Mucosa of stomach (tissue), 1 donor: ENCODE results near the gene MOCS1.

ENCODE experiments used
- H3K27me3 ChIP-seq: one replicate; pipeline ENCODE4 v1.7.0; 2013; ENCODE audit warnings: mild to moderate bottlenecking, low read length; ENCODE audit not compliant: control insufficient read depth, insufficient read depth
- H3K36me3 ChIP-seq: one replicate; pipeline ENCODE4 v1.7.0; 2013; ENCODE audit warnings: low read length; ENCODE audit not compliant: control insufficient read depth, insufficient read depth
- H3K4me1 ChIP-seq: one replicate; pipeline ENCODE4 v1.7.0; 2013; ENCODE audit warnings: mild to moderate bottlenecking, low read length; ENCODE audit not compliant: control insufficient read depth, insufficient read depth
- H3K4me3 ChIP-seq: one replicate; pipeline ENCODE4 v1.7.0; 2013; ENCODE audit warnings: low read length
- H3K9ac ChIP-seq: one replicate; pipeline ENCODE4 v1.7.0; 2013; ENCODE audit warnings: mild to moderate bottlenecking, low read length, moderate library complexity
- H3K9me3 ChIP-seq: one replicate; pipeline ENCODE4 v1.7.0; 2013; ENCODE audit warnings: mild to moderate bottlenecking, low read length, moderate library complexity; ENCODE audit not compliant: control insufficient read depth
- donor health status: Pancreatic carcinoma.

The MOCS1 gene

DNA sequence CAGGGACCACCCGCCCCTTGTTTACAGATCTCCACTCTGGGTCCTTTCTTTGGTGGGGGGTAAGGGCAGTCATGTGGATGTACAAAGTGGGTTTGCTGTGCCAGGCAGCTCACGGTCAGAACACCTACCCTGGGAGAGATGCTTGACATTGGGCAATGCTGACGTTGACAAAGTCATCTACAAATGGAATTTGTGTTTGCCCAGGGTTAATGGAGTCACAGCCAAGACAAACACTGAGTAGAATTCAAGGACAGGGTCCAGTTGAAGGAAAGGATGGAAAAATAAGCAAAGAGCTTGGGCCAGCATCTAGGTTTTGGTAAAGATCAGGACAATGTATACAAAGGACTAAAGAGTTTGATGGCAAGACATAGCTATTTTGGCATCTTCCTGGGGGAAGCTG is 54.7 kb downstream of the MOCS1 start:
- H3K4me1 ChIP-seq: peaks cover 5% of the 10 kb centered on the region
- H3K36me3 ChIP-seq: no peaks in the 10 kb centered on the region
- no peak overlapping the region for H3K4me3 ChIP-seq

DNA sequence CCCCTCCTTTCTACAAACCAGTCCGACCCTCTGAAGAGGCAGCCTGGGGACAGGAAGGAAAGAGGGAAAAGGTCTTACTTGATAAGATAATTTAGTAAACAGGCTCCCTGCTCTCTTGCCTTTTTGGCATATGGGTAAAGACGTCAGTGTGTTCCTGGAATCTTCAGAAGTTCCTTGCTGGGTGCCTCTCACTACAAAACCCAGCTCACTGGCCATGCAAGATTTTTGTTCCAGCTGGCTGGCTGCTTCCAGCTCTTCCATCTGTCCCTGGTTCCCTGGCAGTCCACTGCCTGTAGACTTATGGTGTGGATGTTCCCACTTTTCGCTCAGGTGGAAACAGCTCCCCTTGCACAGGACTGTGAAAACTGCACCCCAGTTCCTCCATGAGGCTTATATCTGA is 57.4 kb downstream of the MOCS1 start:
- H3K4me1 ChIP-seq: no peaks in the 10 kb centered on the region
- no peaks in the 10 kb centered on the region for H3K27me3 ChIP-seq
- H3K36me3 ChIP-seq: no peaks in the 10 kb centered on the region
- H3K4me3 ChIP-seq: no peak overlapping the region
- no peak overlapping the region for H3K9ac ChIP-seq
- H3K9me3 ChIP-seq: no peaks in the 10 kb centered on the region

More for the DNA sequence above, 54.7 kb downstream of the MOCS1 start:
- Histone ChIP-seq H3K9me3 (no peaks in the 10 kb centered on the region), H3K27me3 (no peaks in the 10 kb centered on the region), H3K9ac (no peak overlapping the region)

DNA sequence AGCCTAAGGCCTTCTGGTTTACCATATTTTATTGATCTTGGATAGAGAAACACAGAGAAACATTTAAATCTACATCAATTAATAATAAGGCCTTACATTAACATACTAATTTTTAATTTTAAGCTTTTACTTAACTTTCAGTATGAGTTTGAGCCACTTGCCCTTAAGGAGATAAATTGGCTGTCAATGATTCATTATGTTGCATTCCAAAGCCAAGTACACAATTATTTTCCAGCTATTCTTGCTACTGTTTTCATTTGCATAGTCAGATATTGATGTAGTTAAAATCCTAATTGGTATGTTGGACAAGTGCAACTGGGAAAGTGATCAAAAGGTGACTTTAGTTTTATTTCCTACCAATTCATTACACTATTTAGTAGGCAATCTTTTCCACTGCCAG is 58.2 kb downstream of the MOCS1 start:
- Histone ChIP-seq H3K36me3 (no peaks in the 10 kb centered on the region), H3K9ac (no peak overlapping the region), H3K4me3 (no peak overlapping the region), H3K9me3 (no peaks in the 10 kb centered on the region), H3K27me3 (no peaks in the 10 kb centered on the region), H3K4me1 (no peaks in the 10 kb centered on the region)

DNA sequence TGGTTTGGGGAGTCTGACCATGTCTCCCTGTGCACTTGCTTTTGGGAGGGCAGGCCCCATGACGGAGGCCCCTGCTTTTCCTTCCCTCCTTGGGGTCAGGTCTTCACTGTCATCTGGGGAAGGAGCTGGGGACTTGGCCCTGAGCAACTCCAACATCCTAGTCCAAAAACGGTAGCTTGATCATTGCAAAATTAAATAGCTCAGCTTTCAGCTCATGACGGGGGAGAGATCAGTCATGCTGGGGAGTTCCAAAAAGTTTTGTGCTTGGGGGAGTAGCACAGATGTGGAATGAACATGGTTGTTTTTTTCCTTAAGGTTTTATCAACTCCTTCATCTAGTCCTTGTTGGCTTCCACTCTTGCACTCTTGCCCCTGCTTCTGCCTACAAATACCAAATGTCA is 60.8 kb downstream of the MOCS1 start:
- H3K4me1 ChIP-seq: no peaks in the 10 kb centered on the region
- H3K9ac ChIP-seq: no peak overlapping the region
- H3K9me3 ChIP-seq: no peaks in the 10 kb centered on the region
- H3K4me3 ChIP-seq: no peak overlapping the region
- no peaks in the 10 kb centered on the region for H3K27me3 ChIP-seq
- H3K36me3 ChIP-seq: no peaks in the 10 kb centered on the region

DNA sequence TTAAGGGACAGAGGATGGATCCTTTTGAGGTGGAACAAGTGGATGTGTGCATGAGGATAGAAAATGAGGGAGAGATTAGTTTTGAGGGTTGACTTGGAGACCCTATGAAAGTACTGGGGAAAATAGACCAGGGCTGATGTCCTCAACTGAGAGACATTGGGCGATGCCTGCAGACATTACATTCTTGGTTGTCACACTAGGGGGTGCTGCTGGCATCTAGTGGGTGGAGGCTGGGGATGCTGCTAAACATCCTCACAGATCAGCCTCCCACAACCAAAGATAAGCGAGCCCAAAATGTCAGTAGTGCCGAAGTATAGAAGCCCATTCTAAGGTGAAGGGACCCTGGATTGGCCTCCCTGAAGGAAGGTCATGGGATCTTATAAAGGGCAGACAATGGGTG is 63.3 kb downstream of the MOCS1 start:
- Histone ChIP-seq H3K9me3 (no peaks in the 10 kb centered on the region), H3K4me1 (no peaks in the 10 kb centered on the region), H3K9ac (no peak overlapping the region), H3K36me3 (no peaks in the 10 kb centered on the region), H3K27me3 (no peaks in the 10 kb centered on the region), H3K4me3 (no peak overlapping the region)

DNA sequence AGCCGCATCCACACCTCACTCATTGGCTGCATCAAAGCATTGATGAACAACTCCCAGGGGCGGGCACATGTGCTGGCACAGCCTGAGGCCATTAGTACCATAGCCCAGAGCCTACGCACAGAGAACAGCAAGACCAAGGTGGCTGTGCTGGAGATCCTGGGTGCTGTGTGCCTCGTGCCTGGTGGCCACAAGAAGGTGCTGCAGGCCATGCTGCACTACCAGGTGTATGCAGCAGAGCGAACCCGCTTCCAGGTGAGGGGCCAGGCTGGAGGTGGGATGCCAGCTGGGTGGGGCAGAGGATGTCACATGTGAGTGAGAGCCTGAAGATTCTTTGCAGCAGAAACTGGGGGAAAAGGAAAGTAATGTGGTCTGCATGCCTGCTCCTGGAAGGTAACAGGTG is 66.7 kb downstream of the MOCS1 start:
- Histone ChIP-seq H3K9me3 (no peaks in the 10 kb centered on the region), H3K4me1 (no peaks in the 10 kb centered on the region), H3K27me3 (no peaks in the 10 kb centered on the region), H3K9ac (no peak overlapping the region), H3K36me3 (no peaks in the 10 kb centered on the region), H3K4me3 (no peak overlapping the region)

DNA sequence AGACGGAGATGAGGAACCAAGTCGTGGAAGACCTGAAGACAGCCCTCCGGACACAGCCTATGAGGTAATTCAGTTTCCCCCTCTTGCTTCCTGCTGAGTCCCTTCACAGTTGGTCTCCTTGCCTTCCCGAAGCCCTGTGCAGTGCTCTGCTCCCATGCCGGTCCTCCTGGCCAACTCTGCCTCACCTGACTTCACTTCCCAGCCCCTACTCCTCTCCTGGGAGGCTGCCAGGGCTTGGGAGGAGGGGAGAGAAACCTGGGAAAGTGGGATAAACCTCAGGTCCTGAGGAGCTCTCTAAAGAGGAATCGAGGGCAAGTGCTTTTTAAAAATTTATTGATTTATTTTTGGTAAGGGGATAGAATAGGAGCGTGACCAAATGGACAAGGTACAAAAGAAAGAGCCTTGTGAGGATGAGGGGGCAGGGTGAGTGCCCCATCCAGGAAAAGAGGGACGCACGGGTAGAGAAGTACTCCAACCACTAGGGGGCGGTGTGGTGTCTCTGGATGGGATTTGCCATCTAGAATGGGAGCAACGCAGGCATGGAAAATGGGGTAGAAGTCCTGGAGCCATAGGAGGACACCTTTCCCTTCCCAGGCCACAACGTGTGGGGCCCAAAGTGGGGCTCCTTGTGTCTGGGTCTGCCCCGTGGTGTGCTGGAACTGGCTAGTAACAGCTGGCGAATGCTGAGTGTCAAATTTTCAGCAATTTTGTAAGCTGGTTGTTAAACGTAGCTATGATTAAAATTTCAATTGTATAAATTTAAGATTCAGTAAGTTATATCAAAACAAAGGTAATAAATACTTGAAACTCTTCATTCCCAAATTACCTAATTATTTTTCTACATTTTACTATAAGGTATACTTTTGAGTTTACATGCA is 69.0 kb downstream of the MOCS1 start:
- Histone ChIP-seq H3K9me3 (no peaks in the 10 kb centered on the region), H3K36me3 (no peaks in the 10 kb centered on the region), H3K4me3 (no peak overlapping the region), H3K27me3 (no peaks in the 10 kb centered on the region), H3K4me1 (no peaks in the 10 kb centered on the region), H3K9ac (no peak overlapping the region)

DNA sequence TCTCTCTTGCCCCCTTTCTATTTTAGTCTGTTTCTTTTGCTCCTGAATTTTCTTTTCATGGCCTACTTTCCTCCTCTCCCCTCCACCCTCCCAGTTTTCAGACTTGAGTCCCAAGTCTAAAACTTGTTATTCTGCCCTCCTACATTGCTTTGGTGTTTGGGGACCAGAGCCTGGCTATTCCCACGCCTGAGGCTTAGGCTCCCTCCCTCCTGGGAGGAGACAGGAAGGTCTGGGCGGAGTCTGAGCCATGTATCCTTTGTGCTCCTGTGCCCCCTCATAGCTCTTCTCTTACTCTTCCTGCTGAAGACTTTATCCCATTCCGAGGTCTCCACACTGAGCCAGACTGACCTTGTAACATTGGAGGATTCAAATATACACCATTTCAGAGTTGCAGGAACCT is 72.6 kb downstream of the MOCS1 start:
- no peaks in the 10 kb centered on the region for H3K4me1 ChIP-seq
- no peaks in the 10 kb centered on the region for H3K27me3 ChIP-seq
- H3K36me3 ChIP-seq: no peaks in the 10 kb centered on the region
- no peaks in the 10 kb centered on the region for H3K9me3 ChIP-seq
- no peak overlapping the region for H3K4me3 ChIP-seq
- H3K9ac ChIP-seq: no peak overlapping the region

DNA sequence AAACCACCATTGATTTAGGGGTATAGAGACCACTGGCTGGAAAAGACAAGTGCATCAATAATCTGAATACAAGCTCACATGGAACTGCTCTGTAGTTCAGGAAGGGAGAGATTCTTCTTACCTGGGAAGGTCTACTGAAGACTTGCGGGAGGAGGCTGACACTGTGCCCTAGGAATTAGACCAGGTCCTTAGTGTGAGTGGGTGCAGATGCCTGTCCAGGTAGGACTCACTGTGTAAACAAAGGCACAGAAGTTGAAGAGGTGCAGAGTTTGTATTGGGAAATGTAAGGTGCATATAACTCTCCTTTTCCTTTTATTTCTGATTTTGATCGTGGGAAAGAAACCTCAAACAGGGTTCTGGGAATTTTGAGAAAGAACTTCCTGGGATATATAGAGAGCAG is 75.2 kb downstream of the MOCS1 start:
- H3K4me1 ChIP-seq: no peaks in the 10 kb centered on the region
- no peaks in the 10 kb centered on the region for H3K9me3 ChIP-seq
- no peak overlapping the region for H3K4me3 ChIP-seq
- H3K9ac ChIP-seq: no peak overlapping the region
- no peaks in the 10 kb centered on the region for H3K36me3 ChIP-seq
- H3K27me3 ChIP-seq: no peaks in the 10 kb centered on the region

DNA sequence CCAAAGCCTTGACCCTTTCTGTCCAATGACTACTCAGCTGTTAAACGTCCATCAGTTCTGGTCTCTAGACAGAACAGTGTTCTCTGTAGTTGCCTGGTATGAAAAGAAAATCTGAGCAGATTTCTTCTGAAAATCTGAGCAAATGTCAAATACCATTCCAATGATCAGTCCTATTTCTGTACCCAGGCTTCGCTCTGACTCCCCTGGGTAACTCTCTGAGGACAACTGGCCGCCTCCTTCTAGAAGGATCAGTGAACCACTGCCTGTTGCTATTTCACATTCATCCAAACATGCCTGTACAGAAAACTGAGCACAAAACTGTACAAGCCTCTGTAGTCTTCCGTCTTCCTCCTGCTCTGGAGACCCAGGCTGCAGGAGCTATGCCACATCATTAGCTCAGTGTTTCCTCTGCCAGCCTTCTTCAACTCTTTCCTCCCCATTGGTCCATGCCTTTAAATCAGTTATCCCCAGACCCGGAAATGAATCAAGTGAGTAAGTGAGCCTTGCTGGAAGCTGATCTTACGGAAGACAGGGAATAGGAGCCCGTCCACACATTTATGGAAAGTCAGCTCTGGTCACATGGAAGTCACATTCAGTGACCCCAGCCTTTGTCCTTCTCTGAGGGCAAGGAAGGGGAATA is 78.8 kb downstream of the MOCS1 start:
- Histone ChIP-seq H3K4me1 (no peaks in the 10 kb centered on the region), H3K36me3 (no peaks in the 10 kb centered on the region), H3K4me3 (no peak overlapping the region), H3K27me3 (no peaks in the 10 kb centered on the region), H3K9me3 (no peaks in the 10 kb centered on the region), H3K9ac (no peak overlapping the region)
